ENCODE measurements around the gene TP53TG5. TPM values are rescaled to one million over a fixed set of nuclear protein-coding genes. Genes with fewer than 3 reads are reported as not detected.

TP53TG5 gene
- total RNA-seq, 2 donors from 2014 or later = 0.40 to 1.0 TPM

- Histone ChIP-seq H3K27me3 (no peaks in the 10 kb centered on the region), H3K27ac (peak overlapping the region; percentile 89), H3K9ac (ENCODE audit: low read depth in 2 of 2, low read length in 2 of 2) (peak overlapping the region; percentile 93 to 98), H3K4me3 (peak overlapping the region; percentile 66), H3K36me3 (no peaks in the 10 kb centered on the region), H3K9me3 (no peaks in the 10 kb centered on the region), H3K4me1 (peaks cover 15% of the 10 kb centered on the region)
- intact Hi-C loops (cut with DNase I) = loop anchor here (5.0 kb wide), 1 partner anchor 35 kb away; no protein-coding TSS in a partner anchor
- no peak for TF ChIP-seq CTCF (IDR thresholded peaks at IDR 0.05)
- peak; percentile 59 for DNase-seq
These were observed 29.1 kb upstream of the TP53TG5 start for GRCh38 chr20:45407067-45407745.

- Histone ChIP-seq H3K4me1 (peaks cover 15% of the 10 kb centered on the region), H3K27ac (peak overlapping the region; percentile 89), H3K9me3 (no peaks in the 10 kb centered on the region), H3K27me3 (no peaks in the 10 kb centered on the region), H3K4me3 (peak overlapping the region; percentile 66), H3K36me3 (no peaks in the 10 kb centered on the region), H3K9ac (ENCODE audit: low read depth in 2 of 2, low read length in 2 of 2) (peak overlapping the region; percentile 93 to 98)
- TF ChIP-seq CTCF (IDR thresholded peaks at IDR 0.05) = no peak
- peak; percentile 86 for DNase-seq
- intact Hi-C loops (cut with DNase I) = loop anchor here (5.0 kb wide), 1 partner anchor 34 kb away; no protein-coding TSS in a partner anchor
These were observed 28.3 kb upstream of the TP53TG5 start for GRCh38 chr20:45406260-45407066.

- no peaks in the 10 kb centered on the region for H3K36me3 ChIP-seq
- no peaks in the 10 kb centered on the region for H3K27me3 ChIP-seq
- intact Hi-C loops (cut with DNase I) = loop anchor here (5.0 kb wide), 1 partner anchor 33 kb away; no protein-coding TSS in a partner anchor
- peak overlapping the region; percentile 66 for H3K4me3 ChIP-seq
- H3K4me1 ChIP-seq = peaks cover 15% of the 10 kb centered on the region
- H3K9me3 ChIP-seq = no peaks in the 10 kb centered on the region
- DNase-seq = peak; percentile 61
- H3K27ac ChIP-seq = peak overlapping the region; percentile 89
- TF ChIP-seq CTCF (IDR thresholded peaks at IDR 0.05) = no peak
- H3K9ac ChIP-seq (ENCODE audit: low read depth in 2 of 2, low read length in 2 of 2) = peak overlapping the region; percentile 93 to 98
These were observed 27.6 kb upstream of the TP53TG5 start for GRCh38 chr20:45405571-45406259.

GRCh38 chr20:45404438-45404837, 26.3 kb upstream of the TP53TG5 start:
- TF ChIP-seq CTCF (IDR thresholded peaks at IDR 0.05) = no peak
- H3K27ac ChIP-seq = no peak overlapping the region
- intact Hi-C loops (cut with DNase I) = no loop called here
- H3K36me3 ChIP-seq = no peaks in the 10 kb centered on the region
- H3K9ac ChIP-seq (ENCODE audit: low read depth in 2 of 2, low read length in 2 of 2) = no peak overlapping the region
- no peaks in the 10 kb centered on the region for H3K27me3 ChIP-seq
- H3K9me3 ChIP-seq = no peaks in the 10 kb centered on the region
- DNase-seq = no peak
- no peak overlapping the region for H3K4me3 ChIP-seq
- H3K4me1 ChIP-seq = peaks cover 5% of the 10 kb centered on the region

GRCh38 chr20:45402946-45403345, 24.8 kb upstream of the TP53TG5 start:
- no peaks in the 10 kb centered on the region for H3K9me3 ChIP-seq
- no peak overlapping the region for H3K4me3 ChIP-seq
- intact Hi-C loops (cut with DNase I) = no loop called here
- H3K27me3 ChIP-seq = no peaks in the 10 kb centered on the region
- no peaks in the 10 kb centered on the region for H3K36me3 ChIP-seq
- no peak overlapping the region for H3K27ac ChIP-seq
- no peak for DNase-seq
- H3K9ac ChIP-seq (ENCODE audit: low read depth in 2 of 2, low read length in 2 of 2) = no peak overlapping the region
- no peak for TF ChIP-seq CTCF (IDR thresholded peaks at IDR 0.05)
- H3K4me1 ChIP-seq = no peaks in the 10 kb centered on the region

Data from colonic mucosa (tissue), 4 donors.